GM12878 (cell line): ENCODE measurements around the gene FOXJ1. TPM values are rescaled to one million over a fixed set of nuclear protein-coding genes. Genes with fewer than 3 reads are reported as not detected.

Source experiments
- ATAC-seq: fragments of 200-7000 bp; cut with Tn5 transposase; 3 replicates; pipeline ENCODE4 v1.9.1; 2020; ENCODE audit warnings: mild to moderate bottlenecking, moderate library complexity
- BruUV-seq: library from RNA; stranded (reverse); fragments of 400-500 nt; replicated peaks from 2 replicates; lab custom pipeline; 2021; lab: Mats Ljungman, UMichigan
- CTCF ChIA-PET: fragments of 300-600 bp; sonication (Branson Sonifier 250); formaldehyde crosslinking; extraction: SDS; loops from one replicate; lab custom pipeline; 2021; ENCODE audit warnings: inconsistent platforms; lab: Yijun Ruan, JAX
- POLR2A ChIA-PET: fragments of 350-600 bp; formaldehyde crosslinking; extraction: SDS; loops from one replicate; lab custom pipeline; 2021; ENCODE audit warnings: inconsistent platforms; lab: Charles Lee
- RAD21 ChIA-PET: fragments of 300-600 bp; sonication (Branson Sonifier 250); formaldehyde crosslinking; loops from one replicate; lab custom pipeline; 2023; ENCODE audit warnings: antibody characterized with exemption; ENCODE audit not compliant: unreplicated experiment; lab: Charles Lee
- SMC1A ChIA-PET: fragments of 300-600 bp; sonication (Branson Sonifier 250); formaldehyde crosslinking; loops from one replicate; lab custom pipeline; 2023; ENCODE audit not compliant: unreplicated experiment, uncharacterized antibody; lab: Charles Lee
- DNase-seq: peaks from one replicate; pipeline ENCODE4 v3.0.0-alpha.2; 2011; ENCODE audit warnings: low read depth, low spot score
- FAIRE-seq: peaks from 3 replicates; lab custom pipeline; 2011; peaks lifted over from hg19 to GRCh38; lab: Jason Lieb, UNC
- H2AFZ ChIP-seq: 2 replicates; pipeline ENCODE4 v1.6.0; 2011; ENCODE audit warnings: low read depth, low read length, control low read depth; ENCODE audit not compliant: control insufficient read depth
- H3K27ac ChIP-seq: 2 replicates; pipeline ENCODE4 v1.5.1; 2011; ENCODE audit warnings: control low read depth; ENCODE audit not compliant: control insufficient read depth, insufficient read depth
- H3K27me3 ChIP-seq, 2 experiments: replicated peaks in 1 of 2; 2 replicates each; pipeline versions ENCODE4 v1.6.0 to v1.6.1; 2011; ENCODE audit warnings: low read length in 1 of 2; ENCODE audit not compliant: control insufficient read depth in 2 of 2, insufficient read depth in 2 of 2
- H3K36me3 ChIP-seq, 2 experiments: 2 replicates each; pipeline ENCODE4 v1.5.1; 2011; ENCODE audit warnings: low read length in 1 of 2; ENCODE audit not compliant: control insufficient read depth in 2 of 2, insufficient read depth in 2 of 2
- H3K4me1 ChIP-seq: 2 replicates; pipeline ENCODE4 v1.6.1; 2011; ENCODE audit warnings: mild to moderate bottlenecking, low read length, moderate library complexity, mixed read lengths; ENCODE audit not compliant: control insufficient read depth, insufficient read depth
- H3K4me2 ChIP-seq: 2 replicates; pipeline ENCODE4 v1.6.0; 2011; ENCODE audit warnings: control low read depth; ENCODE audit not compliant: control insufficient read depth, insufficient read depth
- H3K4me3 ChIP-seq: fragments of 200-600 bp; sonication (generic); 2 replicates; pipeline ENCODE4 v1.5.1; 2016
- H3K79me2 ChIP-seq: 2 replicates; pipeline ENCODE4 v1.6.0; 2011; ENCODE audit warnings: low read length; ENCODE audit not compliant: control insufficient read depth, insufficient read depth
- H3K9ac ChIP-seq: 2 replicates; pipeline ENCODE4 v1.8.0; 2011; ENCODE audit warnings: low read length, control low read depth, mixed read lengths; ENCODE audit not compliant: control insufficient read depth, insufficient read depth
- H3K9me3 ChIP-seq: replicated peaks from 3 replicates; pipeline ENCODE4 v1.5.1; 2011; ENCODE audit warnings: mild to moderate bottlenecking, low read length; ENCODE audit not compliant: control insufficient read depth, insufficient read depth
- H4K20me1 ChIP-seq: 2 replicates; pipeline ENCODE4 v1.6.0; 2011; ENCODE audit not compliant: control insufficient read depth, insufficient read depth
- BHLHE40 ChIP-seq, 2 experiments: fragments of 450-650 bp in 1 of 2; IDR thresholded peaks; 2 replicates each; pipeline ENCODE4 v1.6.1; 2011 to 2017; ENCODE audit warnings: low read depth in 2 of 2, borderline replicate concordance in 1 of 2, improper control_type of control experiment in 1 of 2, low read length in 1 of 2, mild to moderate bottlenecking in 1 of 2
- BMI1 ChIP-seq: fragments of 450-650 bp; IDR thresholded peaks from 2 replicates; pipeline ENCODE4 v1.6.1; 2016; ENCODE audit warnings: mild to moderate bottlenecking, moderate library complexity, borderline replicate concordance
- GATAD2B ChIP-seq: fragments of 450-650 bp; conservative IDR thresholded peaks from 2 replicates; pipeline ENCODE4 v1.6.1; 2017; ENCODE audit warnings: low read depth, mild to moderate bottlenecking, moderate library complexity
- SMAD1 ChIP-seq: fragments of 450-650 bp; IDR thresholded peaks from 2 replicates; pipeline ENCODE4 v1.6.1; 2018; ENCODE audit warnings: mild to moderate bottlenecking, low read depth; ENCODE audit not compliant: partially characterized antibody
- SMARCA5 ChIP-seq: fragments of 450-650 bp; IDR thresholded peaks from 2 replicates; pipeline ENCODE4 v1.6.1; 2017; ENCODE audit warnings: mild to moderate bottlenecking
- WGBS: methylation state at CpG from one replicate; pipeline ENCODE4 v1.1.6; 2016; ENCODE audit warnings: low lambda C conversion rate; ENCODE audit not compliant: insufficient replicate concordance, insufficient coverage; ENCODE audit errors: missing lambda C conversion rate; 5-methylcytosine and 5-hydroxymethylcytosine counted together
- in situ Hi-C: fragments of 300-500 bp; cut with MboI; formaldehyde crosslinking; loops from 9 replicates; pipeline ENCODE4 v1.14.3; 2018; ENCODE audit warnings: mixed read lengths
- intact Hi-C: fragments of 100-400 bp; cut with micrococcal nuclease; formaldehyde crosslinking; loops from one replicate; pipeline ENCODE4 v1.14.2; 2022; ENCODE audit not compliant: unreplicated experiment
- polyA plus RNA-seq, 11 experiments: library from polyadenylated mRNA; depleted of rRNA in 4 of 11; unstranded in 6 of 11; stranded (reverse) in 5 of 11; fragments of >200 nt; fragmentation: Nextera tagmentation in 4 of 11; fragmentation: Illumina TruSeq in 1 of 11; extraction: Ambion mirVana in 4 of 11; extraction: Trizol in 1 of 11; gene quantifications; 1 replicate in 1 of 11; 2 replicates in 10 of 11; pipeline versions ENCODE4 v1.2.1 to v1.2.3, GENCODE V29; 2011 to 2016; ENCODE audit warnings: inconsistent platforms in 2 of 11, missing spikeins in 2 of 11, low read depth in 1 of 11
- total RNA-seq, 4 experiments: library from RNA; depleted of rRNA in 3 of 4; stranded (reverse); fragments of >200 nt in 3 of 4; fragmentation: Illumina TruSeq in 1 of 4; extraction: Trizol in 1 of 4; gene quantifications; 2 replicates each; pipeline versions ENCODE4 v1.2.1 to v1.2.3, GENCODE V29; 2013 to 2021
- TF ChIP-seq, protein P1 (sequence below): fragments of 450-650 bp; IDR thresholded peaks from 2 replicates; pipeline ENCODE4 v1.6.1; 2017; ENCODE audit warnings: mild to moderate bottlenecking, low read depth, inconsistent platforms; ENCODE audit not compliant: poor library complexity, severe bottlenecking

The FOXJ1 gene
- total and polyA plus RNA-seq, 10 of the 15 experiments (the other 5 are each of a cell fraction or from before 2014, with no cell fraction given), result not detected

- no peaks in the 10 kb centered on the region for H4K20me1 ChIP-seq
- TF ChIP-seq BMI1 (no peak), SMARCA5 (no peak), SMAD1 (peak; percentile 65), GATAD2B (no peak), BHLHE40 (IDR thresholded peaks at IDR 0.05; ENCODE audit: borderline replicate concordance in 1 of 2, low read depth in 2 of 2, low read length in 1 of 2) (peak in 1 of 2 experiments; percentile 4; a peak in 1 of 4 replicates)
- TF ChIP-seq, protein P1, sequence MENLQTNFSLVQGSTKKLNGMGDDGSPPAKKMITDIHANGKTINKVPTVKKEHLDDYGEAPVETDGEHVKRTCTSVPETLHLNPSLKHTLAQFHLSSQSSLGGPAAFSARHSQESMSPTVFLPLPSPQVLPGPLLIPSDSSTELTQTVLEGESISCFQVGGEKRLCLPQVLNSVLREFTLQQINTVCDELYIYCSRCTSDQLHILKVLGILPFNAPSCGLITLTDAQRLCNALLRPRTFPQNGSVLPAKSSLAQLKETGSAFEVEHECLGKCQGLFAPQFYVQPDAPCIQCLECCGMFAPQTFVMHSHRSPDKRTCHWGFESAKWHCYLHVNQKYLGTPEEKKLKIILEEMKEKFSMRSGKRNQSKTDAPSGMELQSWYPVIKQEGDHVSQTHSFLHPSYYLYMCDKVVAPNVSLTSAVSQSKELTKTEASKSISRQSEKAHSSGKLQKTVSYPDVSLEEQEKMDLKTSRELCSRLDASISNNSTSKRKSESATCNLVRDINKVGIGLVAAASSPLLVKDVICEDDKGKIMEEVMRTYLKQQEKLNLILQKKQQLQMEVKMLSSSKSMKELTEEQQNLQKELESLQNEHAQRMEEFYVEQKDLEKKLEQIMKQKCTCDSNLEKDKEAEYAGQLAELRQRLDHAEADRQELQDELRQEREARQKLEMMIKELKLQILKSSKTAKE, result no peak
- H3K4me1 ChIP-seq, result peaks cover 5% of the 10 kb centered on the region
- POLR2A ChIA-PET, result interaction anchor here (1.6 kb wide), 1 partner anchor 48 kb away, joined by 4 read pairs; no protein-coding TSS in a partner anchor
- no peaks in the 10 kb centered on the region for H3K9me3 ChIP-seq
- H3K79me2 ChIP-seq, result no peaks in the 10 kb centered on the region
- no peak overlapping the region for H3K27ac ChIP-seq
- DNase-seq (no peak), FAIRE-seq (no peak), ATAC-seq (peak; percentile 47)
- RAD21 ChIA-PET, result interaction anchor here (0.5 to 3.4 kb wide), 2 partner anchors 144 to 149 kb away, joined by 3 to 15 read pairs; no protein-coding TSS in a partner anchor
- no peak overlapping the region for H3K4me2 ChIP-seq
- WGBS, result 14% methylated on average over 21 of the region's 22 CpGs
- peaks cover 2 to 7% of the 10 kb centered on the region in 2 experiments; a peak in 2 of 4 replicates for H3K27me3 ChIP-seq
- in situ Hi-C loops (no loop called here), intact Hi-C loops (no loop called here)
- BruUV-seq, result no TSS peak
- SMC1A ChIA-PET, result interaction anchor here (1.0 to 1.5 kb wide), 2 partner anchors 45 to 145 kb away, joined by 3 read pairs; no protein-coding TSS in a partner anchor
- H3K36me3 ChIP-seq, result no peaks in the 10 kb centered on the region
- no peak overlapping the region for H3K9ac ChIP-seq
- H2AFZ ChIP-seq, result no peak overlapping the region
- CTCF ChIA-PET, result interaction anchor here (0.6 to 3.5 kb wide), 5 partner anchors 10 to 145 kb away, joined by 3 to 22 read pairs (median 3); no protein-coding TSS in a partner anchor
- no peak overlapping the region for H3K4me3 ChIP-seq
Observed at GRCh38 chr17:76134911-76135809, 5.9 kb downstream of the FOXJ1 start.
